Measurements from ENCODE around the gene CHEK1.

DNA sequence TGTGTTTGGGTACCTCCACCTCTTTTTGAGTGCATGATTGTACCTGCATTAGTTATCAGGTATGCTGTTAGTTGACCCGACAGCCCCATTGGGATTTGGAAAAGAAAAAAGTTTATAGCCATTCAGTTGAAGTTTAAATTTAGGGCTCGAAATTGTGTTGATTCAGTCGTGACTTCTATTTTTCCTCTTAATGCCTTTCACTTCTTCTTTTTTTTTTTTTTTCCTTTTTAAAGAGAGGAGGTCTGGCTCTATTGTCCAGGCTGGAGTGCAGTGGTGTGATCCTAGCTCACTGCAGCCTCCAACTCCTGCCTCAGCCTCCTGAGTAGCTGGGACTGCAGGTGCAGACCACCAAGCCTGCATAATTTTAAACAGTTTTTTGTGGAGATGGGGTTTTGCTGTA, 30.0 kb upstream of the CHEK1 start:
- TF ChIP-seq POLR2A (IDR thresholded peaks at IDR 0.05; ENCODE audit: low read length) (no peak), GATA1 (IDR thresholded peaks at IDR 0.05; ENCODE audit: low read depth, low read length) (no peak)

Measured in erythroblast (primary cell).